HepG2 (cell line): Measurements from ENCODE around the gene TCAP. TPM values are rescaled to one million over a fixed set of nuclear protein-coding genes. Genes with fewer than 3 reads are reported as not detected.

Experiments used
- ATAC-seq: fragments of 200-7000 bp; cut with Tn5 transposase; 3 replicates; pipeline ENCODE4 v1.9.1; 2020; ENCODE audit warnings: mild to moderate bottlenecking, moderate library complexity
- BruUV-seq: library from RNA; stranded (reverse); fragments of 400-500 nt; replicated peaks from 2 replicates; lab custom pipeline; 2021; lab: Mats Ljungman, UMichigan
- CTCF ChIA-PET: fragments of 300-600 bp; formaldehyde crosslinking; extraction: SDS; loops from one replicate; lab custom pipeline; 2021; ENCODE audit warnings: low total read pairs, inconsistent platforms, low intra/inter-chr PET ratio; lab: Yijun Ruan, JAX
- POLR2A ChIA-PET: fragments of 350-600 bp; sonication (Branson Sonifier 250); formaldehyde crosslinking; loops from one replicate; lab custom pipeline; 2020; ENCODE audit warnings: antibody characterized with exemption, inconsistent platforms; lab: Yijun Ruan, JAX
- DNase-seq: peaks from one replicate; pipeline ENCODE4 v3.0.0-alpha.2; 2015; ENCODE audit warnings: low spot score
- FAIRE-seq: peaks from 3 replicates; lab custom pipeline; 2011; peaks lifted over from hg19 to GRCh38; lab: Jason Lieb, UNC
- H2AFZ ChIP-seq: one replicate; pipeline ENCODE4 v1.6.1; 2011; ENCODE audit warnings: low read length, inconsistent platforms
- H3K27ac ChIP-seq: fragments of 300-600 bp; 3 replicates; pipeline ENCODE4 v1.8.0; 2011; ENCODE audit warnings: mixed run types, mild to moderate bottlenecking, mixed read lengths, low read length, inconsistent platforms; ENCODE audit not compliant: insufficient read depth; ENCODE audit errors: extremely low read length
- H3K27me3 ChIP-seq, 2 experiments: fragments of 200-600 bp in 1 of 2; 2 replicates in 1 of 2; 3 replicates in 1 of 2; pipeline versions ENCODE4 v1.6.0 to v1.8.0; 2011; ENCODE audit warnings: low read length in 2 of 2, mild to moderate bottlenecking in 2 of 2, moderate library complexity in 2 of 2, inconsistent platforms in 1 of 2; ENCODE audit not compliant: insufficient read depth in 2 of 2, control insufficient read depth in 1 of 2
- H3K36me3 ChIP-seq, 2 experiments: fragments of 200-600 bp in 1 of 2; replicated peaks in 1 of 2; 2 replicates in 1 of 2; 3 replicates in 1 of 2; pipeline versions ENCODE4 v1.5.1 to v1.8.0; 2011; ENCODE audit warnings: low read length in 2 of 2, inconsistent platforms in 1 of 2; ENCODE audit not compliant: insufficient read depth in 2 of 2, control insufficient read depth in 1 of 2
- H3K4me1 ChIP-seq: 2 replicates; pipeline ENCODE4 v1.5.1; 2012; ENCODE audit warnings: low read length, inconsistent platforms; ENCODE audit not compliant: insufficient read depth
- H3K4me2 ChIP-seq: 2 replicates; pipeline ENCODE4 v1.6.0; 2011; ENCODE audit warnings: low read depth, low read length, inconsistent platforms
- H3K4me3 ChIP-seq, 3 experiments: fragments of 200-600 bp in 1 of 3; sonication (generic), shearing (Covaris generic) in 1 of 3; replicated peaks in 1 of 3; 2 replicates each; pipeline ENCODE4 v1.5.1; 2011 to 2016; ENCODE audit warnings: low read length in 3 of 3, inconsistent platforms in 2 of 3, low read depth in 2 of 3, mild to moderate bottlenecking in 2 of 3, control low read depth in 1 of 3, mixed read lengths in 1 of 3; ENCODE audit not compliant: insufficient read depth in 1 of 3
- H3K79me2 ChIP-seq: one replicate; pipeline ENCODE4 v1.6.1; 2011; ENCODE audit warnings: low read length, inconsistent platforms; ENCODE audit not compliant: insufficient read depth
- H3K9ac ChIP-seq: 2 replicates; pipeline ENCODE4 v1.6.0; 2011; ENCODE audit warnings: mild to moderate bottlenecking, low read depth, low read length, inconsistent platforms; ENCODE audit not compliant: insufficient read depth
- H3K9me3 ChIP-seq: 2 replicates; pipeline ENCODE4 v1.5.1; 2012; ENCODE audit warnings: mild to moderate bottlenecking, low read length
- H4K20me1 ChIP-seq: 2 replicates; pipeline ENCODE4 v1.6.0; 2011; ENCODE audit warnings: inconsistent platforms, mild to moderate bottlenecking, low read length, moderate library complexity; ENCODE audit not compliant: insufficient read depth
- ARID5B ChIP-seq: IDR thresholded peaks from 2 replicates; pipeline ENCODE4 v1.4.0; 2020; ENCODE audit warnings: mild to moderate bottlenecking, missing genetic modification reagents
- ATF7 ChIP-seq, 2 experiments: fragments of 450-650 bp in 1 of 2; sonication (generic) in 1 of 2; formaldehyde crosslinking in 1 of 2; IDR thresholded peaks; 2 replicates each; pipeline versions ENCODE4 v1.4.0 to v1.6.1; 2016 to 2020; ENCODE audit warnings: antibody characterized with exemption in 1 of 2, mild to moderate bottlenecking in 1 of 2, missing genetic modification reagents in 1 of 2
- CCDC6 ChIP-seq: sonication (generic); formaldehyde crosslinking; IDR thresholded peaks from 2 replicates; pipeline ENCODE4 v1.8.1; 2022; ENCODE audit warnings: mild to moderate bottlenecking, missing genetic modification reagents, moderate library complexity
- ELK4 ChIP-seq: sonication (generic); formaldehyde crosslinking; IDR thresholded peaks from 2 replicates; pipeline ENCODE4 v1.9.0; 2021; ENCODE audit warnings: missing genetic modification reagents, borderline replicate concordance
- FOXJ3 ChIP-seq: sonication (generic); formaldehyde crosslinking; IDR thresholded peaks from 2 replicates; pipeline ENCODE4 v1.4.0; 2020; ENCODE audit warnings: missing genetic modification reagents, mild to moderate bottlenecking, borderline replicate concordance
- HNF4G ChIP-seq, 2 experiments: sonication (generic) in 1 of 2; formaldehyde crosslinking in 1 of 2; IDR thresholded peaks; 2 replicates each; pipeline versions ENCODE4 v1.4.0 to v1.6.1; 2011 to 2020; ENCODE audit warnings: borderline replicate concordance in 2 of 2, low read depth in 2 of 2, mild to moderate bottlenecking in 2 of 2, low read length in 1 of 2, missing genetic modification reagents in 1 of 2, moderate library complexity in 1 of 2
- MAX ChIP-seq: IDR thresholded peaks from 2 replicates; pipeline ENCODE4 v1.6.1; 2012; ENCODE audit warnings: inconsistent platforms
- SRSF1 ChIP-seq: fragments of 200-400 bp; formaldehyde crosslinking; optimal IDR thresholded peaks from 2 replicates; pipeline ENCODE3; 2017; ENCODE audit warnings: mild to moderate bottlenecking, low read depth, low read length, moderate library complexity
- THAP9 ChIP-seq: sonication (generic); formaldehyde crosslinking; IDR thresholded peaks from 2 replicates; pipeline ENCODE4; 2020; ENCODE audit warnings: missing genetic modification reagents, mild to moderate bottlenecking, borderline replicate concordance
- ZNF704 ChIP-seq: sonication (generic); formaldehyde crosslinking; IDR thresholded peaks from 2 replicates; pipeline ENCODE4 v1.8.1; 2023; ENCODE audit warnings: mild to moderate bottlenecking, inconsistent platforms, moderate library complexity, missing genetic modification reagents, borderline replicate concordance
- WGBS: methylation state at CpG from one replicate; pipeline ENCODE4 v1.1.6; 2017; ENCODE audit warnings: low lambda C conversion rate; 5-methylcytosine and 5-hydroxymethylcytosine counted together
- in situ Hi-C: cut with HindIII; loops from 2 replicates; pipeline ENCODE4 v1.10.0; 2017; ENCODE audit warnings: low pct_unique_long_range_greater_than_20kb; ENCODE audit not compliant: extremely low pct_ligation_motif_present
- intact Hi-C: fragments of 100-400 bp; cut with micrococcal nuclease; formaldehyde crosslinking; loops from one replicate; pipeline ENCODE4 v1.10.0; 2022; ENCODE audit not compliant: unreplicated experiment
- polyA plus RNA-seq, 8 experiments: library from polyadenylated mRNA; depleted of rRNA in 3 of 8; stranded (reverse) in 7 of 8; unstranded in 1 of 8; fragments of >200 nt; fragmentation: Illumina TruSeq in 4 of 8; extraction: Trizol in 4 of 8; gene quantifications; 2 replicates each; pipeline versions ENCODE4 v1.2.1 to v1.2.3, GENCODE V29; 2011 to 2016; ENCODE audit warnings: low read depth in 4 of 8, missing spikeins in 1 of 8, mixed read lengths in 1 of 8; ENCODE audit not compliant: insufficient read depth in 1 of 8
- total RNA-seq, 5 experiments: library from RNA; depleted of rRNA; stranded (reverse); fragments of >200 nt; fragmentation: Illumina TruSeq; extraction: Trizol; gene quantifications; 2 replicates each; pipeline ENCODE4 v1.2.3, GENCODE V29; 2016; ENCODE audit warnings: low read depth in 1 of 5

TCAP gene
- total and polyA plus RNA-seq, 2 of the 13 experiments (the other 11 are each of a cell fraction or from before 2014, with no cell fraction given), result 0.24 to 0.65 TPM

GRCh38 chr17:39636927-39637736 is 28.0 kb upstream of the TCAP start, which contains the start of gene STARD3:
Gene STARD3 (plus strand): TSS chr17:39637144. CDS start chr17:39653532, 16,388 bp downstream.
- Histone ChIP-seq H3K4me1 (peaks cover 77% of the 10 kb centered on the region), H3K79me2 (peaks cover 42% of the 10 kb centered on the region), H3K36me3 (no peaks in the 10 kb centered on the region; a peak in 2 of 5 replicates), H3K9ac (peak within 1 kb of the TSS; percentile 89), H3K27me3 (peaks cover 3 to 15% of the 10 kb centered on the region in 2 experiments; a peak in 3 of 5 replicates), H3K4me2 (peak within 1 kb of the TSS; percentile 99), H3K9me3 (no peaks in the 10 kb centered on the region), H2AFZ (peak within 1 kb of the TSS; percentile 75), H4K20me1 (0 out of 2 replicates have a peak, but pooled peaks cover 3% of the 10 kb centered on the region), H3K4me3 (peak within 1 kb of the TSS; percentile 87 to 94 (median 88)), H3K27ac (peak within 1 kb of the TSS; percentile 80)
- ATAC-seq (peak; percentile 93), DNase-seq (peak; percentile 83), FAIRE-seq (peak; percentile 75)
- intact Hi-C loops (no loop called here), in situ Hi-C loops (no loop called here)
- ChIA-PET POLR2A (interaction anchor here (0.6 to 2.6 kb wide), 12 partner anchors 9 to 114 kb away, joined by 3 to 9 read pairs (median 4); partner anchors contain the start of gene ERBB2), CTCF (interaction anchor here (1.5 to 5.6 kb wide), 2 partner anchors 14 to 117 kb away, joined by 5 to 70 read pairs; no protein-coding TSS in a partner anchor)
- no TSS peak for BruUV-seq
- under 1% methylated on average over 61 of the region's 69 CpGs for WGBS
- TF ChIP-seq ATF7 (IDR thresholded peaks at IDR 0.05) (no peak), ATF7 (CRISPR knock-in tag; IDR thresholded peaks at IDR 0.05) (peak; percentile 55; the same call in 1 of the 2 replicates), ZNF704 (no peak; the same call in 1 of the 2 replicates), FOXJ3 (CRISPR knock-in tag) (0 out of 2 replicates have a peak, but pooled peaks have one; percentile 15), MAX (peak; percentile 86), THAP9 (CRISPR knock-in tag) (peak; percentile 86; the same call in 1 of the 2 replicates), SRSF1 (peak; percentile 65), ELK4 (CRISPR knock-in tag) (0 out of 2 replicates have a peak, but pooled peaks have one; percentile 66), HNF4G (IDR thresholded peaks at IDR 0.05; ENCODE audit: borderline replicate concordance, low read depth, low read length) (no peak), HNF4G (CRISPR knock-in tag; IDR thresholded peaks at IDR 0.05; ENCODE audit: borderline replicate concordance, low read depth) (no peak), ARID5B (peak; percentile 57; the same call in 1 of the 2 replicates), CCDC6 (0 out of 2 replicates have a peak, but pooled peaks have one; percentile 76)
